Measurements from ENCODE around the gene ADPRHL1.

The ADPRHL1 gene

GRCh38 chr13:113431171-113431570, 22.1 kb downstream of the ADPRHL1 start:
- DNase-seq (ENCODE audit: low spot score) = no peak

- no peak for DNase-seq (ENCODE audit: low spot score)
Observed at GRCh38 chr13:113430378-113431110, 22.7 kb downstream of the ADPRHL1 start.

GRCh38 chr13:113429608-113429985, 23.7 kb downstream of the ADPRHL1 start:
- DNase-seq (ENCODE audit: low spot score) = no peak

- DNase-seq (ENCODE audit: low spot score) = no peak
Observed at GRCh38 chr13:113428871-113429607, 24.2 kb downstream of the ADPRHL1 start.

- no peak for DNase-seq (ENCODE audit: low spot score)
Observed at GRCh38 chr13:113428469-113428865, 24.8 kb downstream of the ADPRHL1 start.

- DNase-seq (ENCODE audit: low spot score) = no peak
Observed at GRCh38 chr13:113427562-113428468, 25.5 kb downstream of the ADPRHL1 start.

GRCh38 chr13:113426591-113426986, 26.7 kb downstream of the ADPRHL1 start:
- DNase-seq (ENCODE audit: low spot score) = no peak

GRCh38 chr13:113425941-113426590, 27.2 kb downstream of the ADPRHL1 start:
- no peak for DNase-seq (ENCODE audit: low spot score)

- no peak for DNase-seq (ENCODE audit: low spot score)
Observed at GRCh38 chr13:113423520-113424163, 29.6 kb downstream of the ADPRHL1 start.

GRCh38 chr13:113422807-113423519, 30.3 kb downstream of the ADPRHL1 start:
- DNase-seq (ENCODE audit: low spot score) = no peak

- DNase-seq (ENCODE audit: low spot score) = no peak
Observed at GRCh38 chr13:113421673-113422270, 31.5 kb downstream of the ADPRHL1 start.

- no peak for DNase-seq (ENCODE audit: low spot score)
Observed at GRCh38 chr13:113420833-113421600, 32.3 kb downstream of the ADPRHL1 start.

- no peak for DNase-seq (ENCODE audit: low spot score)
Observed at GRCh38 chr13:113420232-113420631, 33.1 kb downstream of the ADPRHL1 start.

GRCh38 chr13:113419531-113420193, 33.6 kb downstream of the ADPRHL1 start:
- DNase-seq (ENCODE audit: low spot score) = no peak

- no peak for DNase-seq (ENCODE audit: low spot score)
Observed at GRCh38 chr13:113418722-113419049, 34.6 kb downstream of the ADPRHL1 start.

GRCh38 chr13:113417836-113418721, 35.2 kb downstream of the ADPRHL1 start:
- DNase-seq (ENCODE audit: low spot score) = no peak

GRCh38 chr13:113417008-113417751, 36.1 kb downstream of the ADPRHL1 start:
- DNase-seq (ENCODE audit: low spot score) = no peak

Data from CD4-positive, alpha-beta T cell treated with Interleukin-2 at 100 ng/mL for 4 hours (primary cell).